PC-3 (cell line): ENCODE data around the gene ZBED4. TPM values are rescaled to one million over a fixed set of nuclear protein-coding genes. Genes with fewer than 3 reads are reported as not detected.

ENCODE experiments used
- ATAC-seq: fragments of 200-7000 bp; cut with Tn5 transposase; 2 replicates; pipeline ENCODE4 v1.9.1; 2020; ENCODE audit warnings: mild to moderate bottlenecking, moderate library complexity
- BruUV-seq: library from RNA; stranded (reverse); fragments of 400-500 nt; replicated peaks from 2 replicates; lab custom pipeline; 2021; lab: Mats Ljungman, UMichigan
- CTCF ChIA-PET: fragments of 300-600 bp; sonication (Branson Sonifier 250); formaldehyde crosslinking; loops from one replicate; lab custom pipeline; 2022; ENCODE audit warnings: antibody characterized with exemption; lab: Charles Lee
- POLR2A ChIA-PET: fragments of 300-600 bp; sonication (Branson Sonifier 250); formaldehyde crosslinking; loops from one replicate; lab custom pipeline; 2022; ENCODE audit warnings: antibody characterized with exemption; ENCODE audit not compliant: unreplicated experiment; lab: Charles Lee
- DNase-seq: peaks from one replicate; pipeline ENCODE4 v3.0.0-alpha.2; 2015
- H2AFZ ChIP-seq: fragments of 300-600 bp; sonication (generic); 2 replicates; pipeline ENCODE4 v1.6.0; 2016; ENCODE audit warnings: antibody characterized with exemption, low read length
- H3F3A ChIP-seq: fragments of 300-600 bp; sonication (generic); one replicate; pipeline ENCODE4 v1.6.0; 2017; ENCODE audit warnings: antibody characterized with exemption, low read length, control low read depth, mild to moderate bottlenecking; ENCODE audit not compliant: unreplicated experiment
- H3K27ac ChIP-seq: fragments of 300-600 bp; sonication (generic); 2 replicates; pipeline ENCODE4 v1.5.1; 2016; ENCODE audit warnings: mild to moderate bottlenecking, low read length
- H3K27me3 ChIP-seq: fragments of 300-600 bp; sonication (generic); 2 replicates; pipeline ENCODE4 v1.6.1; 2016; ENCODE audit warnings: low read length, mixed read lengths
- H3K36me3 ChIP-seq: fragments of 300-600 bp; sonication (generic); 2 replicates; pipeline ENCODE4 v1.6.1; 2016; ENCODE audit warnings: low read depth, mixed run types, low read length, mixed read lengths
- H3K4me1 ChIP-seq: fragments of 300-600 bp; sonication (generic); 2 replicates; pipeline ENCODE4 v1.5.1; 2016; ENCODE audit warnings: low read length; ENCODE audit not compliant: insufficient read depth
- H3K4me2 ChIP-seq: fragments of 300-600 bp; sonication (generic); 2 replicates; pipeline ENCODE4 v1.6.0; 2016; ENCODE audit warnings: low read length
- H3K4me3 ChIP-seq: fragments of 300-600 bp; sonication (generic); 2 replicates; pipeline ENCODE4 v1.5.1; 2016; ENCODE audit warnings: mild to moderate bottlenecking, low read length, mixed read lengths
- H3K79me2 ChIP-seq: fragments of 300-600 bp; sonication (generic); 2 replicates; pipeline ENCODE4 v1.6.1; 2017; ENCODE audit warnings: low read length, mixed read lengths
- H3K9ac ChIP-seq: fragments of 300-600 bp; sonication (generic); 2 replicates; pipeline ENCODE4 v1.6.0; 2016; ENCODE audit warnings: mild to moderate bottlenecking, low read length
- H3K9me2 ChIP-seq: fragments of 300-600 bp; sonication (generic); replicated peaks from 2 replicates; pipeline ENCODE4 v1.6.1; 2016; ENCODE audit warnings: mixed run types, low read length, mixed read lengths
- H3K9me3 ChIP-seq: fragments of 300-600 bp; sonication (generic); 2 replicates; pipeline ENCODE4 v1.6.1; 2016; ENCODE audit warnings: low read length, mixed read lengths
- H4K20me1 ChIP-seq: fragments of 300-600 bp; sonication (generic); 2 replicates; pipeline ENCODE4 v1.6.1; 2016; ENCODE audit warnings: low read length, mixed read lengths
- EZH2 ChIP-seq: fragments of 300-600 bp; sonication (generic); IDR thresholded peaks from one replicate; pipeline ENCODE4 v1.6.1; 2017; ENCODE audit warnings: antibody characterized with exemption, mild to moderate bottlenecking, low read length; ENCODE audit not compliant: unreplicated experiment
- EZH2phosphoT487 ChIP-seq: fragments of 300-600 bp; sonication (generic); IDR thresholded peaks from 2 replicates; pipeline ENCODE4 v1.6.1; 2018; ENCODE audit warnings: mild to moderate bottlenecking, antibody characterized with exemption, low read length, borderline replicate concordance
- intact Hi-C: fragments of 100-400 bp; cut with micrococcal nuclease; formaldehyde crosslinking; loops from 2 replicates; pipeline ENCODE4 v1.9.0; 2023
- total RNA-seq: library from RNA; depleted of rRNA; stranded (reverse); fragments of >200 nt; gene quantifications from 2 replicates; pipeline ENCODE4 v1.2.3, GENCODE V29; 2014
- TF ChIP-seq, protein P1 (sequence below): fragments of 300-600 bp; sonication (generic); conservative IDR thresholded peaks from 2 replicates; pipeline ENCODE4 v1.5.1; 2017; ENCODE audit warnings: antibody characterized with exemption, low read depth, mild to moderate bottlenecking, low read length

The ZBED4 gene
- total RNA-seq, 1 experiment from 2014 or later = 11.5 TPM

DNA sequence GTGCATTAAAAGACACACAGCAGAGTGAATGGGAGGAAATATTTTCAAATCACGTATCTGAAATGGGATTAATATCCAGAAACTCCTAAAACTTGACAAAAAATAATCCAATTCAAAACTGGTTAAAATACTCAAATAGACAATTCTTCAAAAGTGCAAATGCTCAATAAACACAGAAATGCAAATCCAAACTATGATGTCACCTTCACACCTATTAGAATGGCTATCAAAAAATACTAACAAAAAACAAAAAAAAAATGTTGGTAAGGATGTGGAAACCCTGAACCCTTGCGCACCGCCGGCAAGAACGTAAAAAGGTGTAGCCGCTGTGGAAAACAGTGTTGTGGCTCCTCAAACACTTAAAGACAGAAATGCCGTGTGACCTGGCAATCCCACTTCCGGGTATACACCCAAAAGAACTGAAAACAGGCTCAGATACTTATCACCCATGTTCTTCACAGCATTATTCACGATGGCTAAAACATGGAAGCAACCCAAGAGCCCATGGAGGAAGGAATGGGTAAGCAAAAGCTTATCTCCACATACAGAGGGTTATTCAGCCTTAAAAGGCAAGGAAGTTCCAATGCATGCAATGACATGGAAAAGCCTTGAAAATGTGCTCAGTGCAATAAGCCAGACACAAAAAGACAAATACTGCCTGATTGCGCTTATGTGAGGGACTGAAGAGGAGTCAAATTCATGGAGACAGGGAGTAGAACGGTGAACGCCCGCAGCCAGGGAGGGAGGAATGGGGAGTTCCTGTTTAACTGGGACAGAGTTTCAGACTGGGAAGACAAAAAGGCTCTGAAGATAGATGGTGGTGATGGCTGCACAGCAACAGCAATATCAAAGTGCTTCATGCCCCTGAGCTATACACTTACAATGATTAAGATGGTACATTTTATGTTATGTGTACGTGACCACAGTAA, 45.6 kb upstream of the ZBED4 start:
- Histone ChIP-seq H4K20me1 (peaks cover 45% of the 10 kb centered on the region; the same call in 1 of the 2 replicates), H3K36me3 (peaks cover 5% of the 10 kb centered on the region; the same call in 1 of the 2 replicates), H3K9me2 (no peaks in the 10 kb centered on the region), H3K27me3 (no peaks in the 10 kb centered on the region), H3K4me2 (no peak overlapping the region), H3K4me1 (no peaks in the 10 kb centered on the region), H3F3A (no peaks in the 10 kb centered on the region), H3K9me3 (no peaks in the 10 kb centered on the region), H3K9ac (no peak overlapping the region), H3K27ac (no peak overlapping the region), H3K79me2 (peaks cover 99% of the 10 kb centered on the region), H3K4me3 (no peak overlapping the region), H2AFZ (no peak overlapping the region)
- DNase-seq (no peak), ATAC-seq (no peak)
- TF ChIP-seq, protein P1, sequence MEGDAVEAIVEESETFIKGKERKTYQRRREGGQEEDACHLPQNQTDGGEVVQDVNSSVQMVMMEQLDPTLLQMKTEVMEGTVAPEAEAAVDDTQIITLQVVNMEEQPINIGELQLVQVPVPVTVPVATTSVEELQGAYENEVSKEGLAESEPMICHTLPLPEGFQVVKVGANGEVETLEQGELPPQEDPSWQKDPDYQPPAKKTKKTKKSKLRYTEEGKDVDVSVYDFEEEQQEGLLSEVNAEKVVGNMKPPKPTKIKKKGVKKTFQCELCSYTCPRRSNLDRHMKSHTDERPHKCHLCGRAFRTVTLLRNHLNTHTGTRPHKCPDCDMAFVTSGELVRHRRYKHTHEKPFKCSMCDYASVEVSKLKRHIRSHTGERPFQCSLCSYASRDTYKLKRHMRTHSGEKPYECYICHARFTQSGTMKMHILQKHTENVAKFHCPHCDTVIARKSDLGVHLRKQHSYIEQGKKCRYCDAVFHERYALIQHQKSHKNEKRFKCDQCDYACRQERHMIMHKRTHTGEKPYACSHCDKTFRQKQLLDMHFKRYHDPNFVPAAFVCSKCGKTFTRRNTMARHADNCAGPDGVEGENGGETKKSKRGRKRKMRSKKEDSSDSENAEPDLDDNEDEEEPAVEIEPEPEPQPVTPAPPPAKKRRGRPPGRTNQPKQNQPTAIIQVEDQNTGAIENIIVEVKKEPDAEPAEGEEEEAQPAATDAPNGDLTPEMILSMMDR = no peak
- no peak for TF ChIP-seq EZH2phosphoT487
- CTCF ChIA-PET = no interaction called here
- BruUV-seq = no TSS peak
- POLR2A ChIA-PET = no interaction called here
- intact Hi-C loops = no loop called here

DNA sequence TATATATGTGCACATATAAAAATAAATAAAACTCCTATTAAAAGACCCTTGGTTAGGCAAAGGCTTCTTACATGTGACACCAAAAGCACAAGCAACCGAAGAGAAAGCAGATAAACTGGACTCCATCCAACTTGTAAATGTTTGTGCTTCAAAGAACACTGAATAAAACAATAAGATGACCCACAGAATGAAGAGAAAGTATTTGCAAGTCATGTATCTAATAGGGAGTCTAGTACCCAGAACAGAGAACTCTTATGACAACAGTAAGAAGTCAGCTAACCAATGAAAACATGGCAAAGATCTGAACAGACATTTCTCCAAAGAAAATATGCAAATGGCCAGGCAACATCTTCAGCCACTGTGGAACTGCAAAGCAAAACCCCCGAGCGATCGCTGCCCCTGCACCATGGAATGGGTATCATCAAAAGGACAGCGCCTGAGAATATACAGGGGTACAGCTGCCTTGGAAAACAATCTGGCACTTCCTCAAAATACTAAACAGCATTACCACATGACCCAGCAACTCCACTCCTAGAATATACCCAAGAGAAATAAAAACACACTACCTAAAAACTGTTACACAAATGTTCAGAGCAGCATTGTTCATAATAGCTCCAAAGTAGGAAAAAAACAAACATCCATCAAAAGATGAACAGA, 43.2 kb upstream of the ZBED4 start:
- ATAC-seq (no peak), DNase-seq (no peak)
- BruUV-seq = no TSS peak
- intact Hi-C loops = no loop called here
- no peaks in the 10 kb centered on the region for H3K27me3 ChIP-seq
- 0 out of 2 replicates have a peak, but pooled peaks cover 2% of the 10 kb centered on the region for H3K36me3 ChIP-seq
- no peak overlapping the region for H3K4me2 ChIP-seq
- peaks cover 6% of the 10 kb centered on the region for H3K4me1 ChIP-seq
- H3K4me3 ChIP-seq = no peak overlapping the region
- H3K9me3 ChIP-seq = no peaks in the 10 kb centered on the region
- CTCF ChIA-PET = no interaction called here
- TF ChIP-seq, protein P1 = no peak
- TF ChIP-seq EZH2phosphoT487 (no peak), EZH2 (no peak)
- H3K27ac ChIP-seq = no peak overlapping the region
- H3F3A ChIP-seq = no peaks in the 10 kb centered on the region
- H4K20me1 ChIP-seq = peaks cover 55% of the 10 kb centered on the region; the same call in 1 of the 2 replicates
- H3K9ac ChIP-seq = no peak overlapping the region
- no peaks in the 10 kb centered on the region for H3K9me2 ChIP-seq
- POLR2A ChIA-PET = no interaction called here
- H3K79me2 ChIP-seq = peaks cover 98% of the 10 kb centered on the region
- no peak overlapping the region for H2AFZ ChIP-seq
